ENCODE results near the gene RANBP1.
"Not testable (repeated sequence)": the region's sequence is repeated elsewhere in the genome, so short reads cannot be mapped to it uniquely, and the experiment has no call there.

The RANBP1 gene

DNA sequence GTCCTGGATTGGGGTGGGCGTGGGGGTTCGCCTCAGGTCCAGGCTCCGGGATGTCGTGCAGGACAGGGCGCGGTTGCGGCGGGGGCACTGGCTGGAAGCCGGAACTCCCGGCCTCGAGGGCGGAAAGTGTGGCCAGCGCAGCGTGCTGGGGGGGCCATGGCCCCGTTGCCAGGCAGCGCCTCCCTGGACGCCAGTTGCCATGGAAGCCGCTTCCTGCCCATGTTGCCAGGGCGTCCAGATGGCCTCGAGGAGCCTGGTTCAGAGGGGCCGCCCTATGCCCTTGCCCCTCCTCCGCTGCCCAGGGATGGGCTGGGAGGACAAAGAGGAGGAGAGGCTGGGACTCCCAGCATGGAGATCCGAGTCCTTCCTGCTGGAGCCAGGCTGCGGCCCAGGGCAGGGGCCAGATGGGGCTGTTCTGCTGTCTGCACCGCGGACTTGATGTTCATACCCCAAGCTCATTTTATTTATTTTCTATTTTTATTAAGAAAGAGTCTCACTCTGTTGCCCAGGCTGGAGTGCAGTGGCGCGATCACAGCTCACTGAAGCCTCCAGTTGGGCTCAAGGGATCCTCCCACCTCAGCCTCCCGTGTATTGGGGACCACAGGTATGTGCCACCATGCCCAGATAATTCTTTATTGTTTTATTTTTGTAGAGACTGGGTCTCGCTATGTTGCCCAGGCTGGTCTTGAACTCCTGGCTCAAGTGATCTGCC is 39.6 kb downstream of the RANBP1 start:
- DNase-seq: no peak

DNA sequence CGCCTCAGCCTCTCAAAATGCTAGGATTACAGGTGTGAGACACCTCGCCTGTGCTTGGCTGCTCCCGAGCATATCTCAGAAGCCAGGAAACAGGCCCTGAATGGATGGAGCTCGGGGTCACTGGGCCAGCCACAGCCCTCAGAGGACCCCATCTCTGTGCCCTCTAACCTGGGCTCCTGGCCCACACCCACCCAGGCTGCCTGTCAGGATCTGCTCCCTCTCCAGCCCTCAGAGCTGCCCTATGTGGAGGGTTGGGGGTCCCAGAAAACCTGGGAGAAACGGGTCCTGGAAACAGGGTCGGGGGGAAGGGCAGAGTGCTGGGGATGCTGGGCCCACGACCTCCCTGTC is 40.1 kb downstream of the RANBP1 start:
- DNase-seq: no peak

DNA sequence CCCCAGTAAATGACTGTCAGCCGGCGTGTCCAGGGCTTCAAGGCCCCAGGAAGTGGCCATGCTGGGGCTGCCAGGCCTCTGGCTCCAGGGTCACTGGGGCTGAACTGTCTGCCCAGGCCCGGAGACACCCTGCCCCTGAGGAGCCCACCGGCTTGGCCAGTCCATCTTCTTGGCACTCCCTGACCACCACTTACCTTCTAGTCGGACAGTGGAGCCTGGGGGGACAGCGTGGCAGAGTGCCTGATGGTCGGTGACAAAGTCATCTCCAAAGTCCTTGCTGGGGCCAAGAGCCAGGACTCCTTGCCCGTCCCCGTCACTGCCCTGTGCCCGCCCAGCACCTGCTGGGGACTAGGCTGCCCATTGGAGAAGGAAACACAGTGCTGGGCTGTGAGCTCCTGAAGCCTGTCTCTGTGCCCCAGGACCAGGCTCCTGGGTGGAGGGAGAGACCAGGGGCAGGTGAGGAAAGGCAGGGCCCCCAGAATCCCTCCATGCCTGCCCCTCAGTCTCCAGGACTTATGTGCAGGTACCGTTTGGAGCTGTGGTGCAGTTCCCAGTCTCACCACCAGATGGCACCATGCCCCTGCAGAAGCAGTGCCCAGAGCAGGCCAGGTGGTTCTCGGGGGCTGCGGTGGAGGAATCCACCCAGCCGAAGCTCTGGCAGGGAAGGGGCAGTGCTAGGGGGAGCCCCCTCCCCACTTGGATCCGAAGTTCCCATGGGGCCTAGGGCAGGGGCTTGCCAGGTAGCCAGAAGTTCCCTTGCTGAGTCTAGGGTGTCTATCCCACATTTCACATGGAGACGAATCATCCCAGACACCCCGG is 40.9 kb downstream of the RANBP1 start:
- peak; percentile 100 for DNase-seq

DNA sequence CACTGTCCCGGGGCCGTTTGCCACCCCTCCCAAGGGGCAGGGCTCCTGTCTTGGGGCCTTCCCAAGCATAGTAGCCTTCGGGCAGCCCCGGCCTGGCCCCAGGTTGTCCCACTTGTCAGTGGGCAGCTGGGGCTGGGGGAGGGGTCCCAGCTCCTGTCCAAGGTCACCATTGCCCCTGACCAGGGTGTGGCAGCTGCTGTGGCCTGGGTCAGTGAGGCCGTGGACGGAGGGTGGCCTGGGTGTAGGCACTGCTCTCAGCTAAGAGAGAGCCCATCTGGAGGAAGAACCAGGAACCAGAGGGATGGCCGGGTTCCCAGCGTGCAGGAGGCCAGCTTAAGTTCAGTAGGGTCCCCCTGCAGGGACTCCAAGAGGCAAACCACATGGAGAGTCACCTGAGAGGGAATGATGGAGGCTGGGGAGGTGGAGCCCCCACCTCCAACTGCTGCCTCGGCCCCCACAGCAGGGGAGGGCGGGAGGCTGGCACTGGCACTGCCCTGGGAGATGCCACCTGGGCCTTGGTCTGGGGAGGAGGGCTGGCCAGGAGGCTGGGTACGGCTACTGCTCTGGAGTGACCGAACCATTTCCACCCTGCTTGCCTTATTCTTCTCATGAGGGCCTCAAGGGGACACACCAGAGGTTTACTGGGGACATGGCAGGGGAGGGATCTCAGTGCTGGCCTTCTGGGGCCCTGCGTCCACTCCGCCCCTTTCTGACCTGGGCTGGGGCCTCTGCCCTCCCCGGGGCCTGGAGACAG is 41.7 kb downstream of the RANBP1 start:
- DNase-seq: no peak

DNA sequence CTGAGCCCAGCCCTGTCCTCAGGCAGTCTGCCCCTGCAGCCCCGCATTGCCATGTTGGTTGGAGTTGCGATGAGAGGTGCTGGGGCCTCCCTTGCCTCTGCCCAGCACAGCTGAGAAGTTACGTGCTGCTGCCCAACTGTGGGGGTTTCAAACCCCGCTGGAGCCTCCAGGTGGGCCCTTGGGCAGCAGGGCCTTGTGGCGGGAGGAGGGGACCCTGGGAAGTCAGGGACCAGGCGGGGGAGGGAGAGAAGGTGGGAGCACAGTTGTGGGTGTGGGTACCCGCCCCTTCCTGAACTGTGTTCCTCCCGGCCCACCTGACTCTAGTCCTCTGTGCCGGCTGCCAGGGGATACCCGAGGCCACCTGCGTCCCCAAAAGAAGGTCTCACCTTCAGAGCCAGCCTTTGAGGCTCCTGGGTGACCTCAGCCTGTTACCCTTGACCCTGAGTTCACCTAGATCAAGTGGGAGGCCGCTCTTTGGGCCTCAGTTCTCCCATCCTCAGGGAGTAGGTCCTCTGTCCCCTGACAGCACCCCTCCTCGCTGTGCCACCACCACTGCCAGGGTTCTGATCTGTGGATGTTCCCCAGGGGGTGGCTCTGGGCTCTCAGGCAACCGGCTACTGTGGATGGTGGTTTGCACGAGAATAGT is 42.6 kb downstream of the RANBP1 start:
- no peak for DNase-seq

DNA sequence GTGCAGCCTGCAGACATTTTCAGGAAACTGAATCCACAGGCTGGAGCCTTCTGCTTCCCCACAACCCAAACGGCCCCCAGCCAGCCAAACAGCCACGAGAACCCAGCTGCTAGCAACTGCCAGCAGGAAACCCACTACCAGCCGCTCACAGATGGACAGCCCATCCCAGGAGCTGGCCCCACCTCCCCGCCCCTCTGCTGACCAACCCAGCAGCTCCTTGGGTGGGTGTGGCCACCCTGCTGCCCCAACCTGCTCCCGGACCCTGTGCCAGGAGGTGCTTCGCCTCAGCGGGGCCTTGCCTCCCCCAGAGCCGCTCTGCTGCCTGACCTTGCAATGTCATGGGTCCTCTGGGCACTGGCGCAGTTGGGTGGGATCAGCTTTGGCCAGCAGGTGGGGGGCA is 43.2 kb downstream of the RANBP1 start:
- DNase-seq: no peak

DNA sequence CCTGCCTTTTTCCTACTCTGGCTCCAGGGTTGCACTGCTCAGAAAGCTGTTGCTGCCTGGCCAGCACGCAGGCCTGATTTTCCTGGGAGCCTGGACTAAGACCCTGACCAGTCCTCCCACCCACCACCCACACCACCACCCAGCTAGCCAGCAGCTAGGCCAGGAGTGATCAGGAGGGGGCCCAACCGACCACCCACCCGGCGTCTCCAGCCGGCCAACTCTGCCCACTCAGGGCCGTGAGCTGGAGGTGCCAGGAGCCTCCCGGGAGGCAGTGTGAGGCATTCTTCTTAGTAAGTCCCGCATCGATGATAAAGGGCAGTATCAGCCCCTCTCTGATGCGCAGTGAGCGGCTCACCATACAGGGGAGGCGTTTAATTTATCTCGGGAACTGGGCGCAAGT is 43.6 kb downstream of the RANBP1 start:
- not testable (repeated sequence) for DNase-seq

DNA sequence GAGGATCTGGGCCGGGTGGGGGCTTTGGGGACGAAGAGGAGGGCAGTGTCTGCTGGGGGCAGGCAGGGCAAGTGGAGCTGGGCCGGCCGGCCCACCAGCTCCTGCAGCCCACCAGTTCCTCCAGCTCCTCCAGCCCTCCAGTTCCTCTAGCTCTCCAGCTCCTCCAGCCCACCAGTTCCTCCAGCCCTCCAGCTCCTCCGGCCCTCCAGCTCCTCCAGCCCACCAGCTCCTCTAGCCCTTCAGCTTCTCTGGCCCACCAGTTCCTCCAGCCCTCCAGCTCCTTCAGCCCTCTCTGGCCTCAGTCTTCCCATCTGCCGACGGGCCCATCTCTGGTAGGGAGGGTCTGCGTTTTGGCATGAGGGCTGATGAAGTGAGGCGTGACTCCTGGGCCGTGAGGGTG is 44.1 kb downstream of the RANBP1 start:
- DNase-seq: no peak

DNA sequence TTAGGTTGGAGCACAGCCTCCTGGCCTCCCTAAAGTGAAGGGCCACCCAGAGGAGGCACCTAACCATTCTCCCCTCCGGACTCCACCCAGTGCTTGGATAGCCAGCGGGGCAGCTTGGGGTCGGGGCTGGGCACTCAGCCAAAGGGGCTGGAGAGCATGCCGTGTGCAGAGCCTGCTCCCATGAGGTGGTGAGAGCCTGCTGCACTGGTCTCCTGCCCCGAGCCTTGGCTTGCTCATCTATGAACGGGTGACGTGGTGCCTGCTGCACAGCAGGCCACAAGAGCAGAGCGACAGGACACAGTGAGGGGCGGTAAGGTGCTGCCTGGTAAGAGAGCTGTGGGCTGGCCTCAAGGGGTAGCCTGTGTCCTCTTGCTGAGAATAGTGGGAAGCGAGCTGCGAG is 49.0 kb downstream of the RANBP1 start:
- no peak for DNase-seq

DNA sequence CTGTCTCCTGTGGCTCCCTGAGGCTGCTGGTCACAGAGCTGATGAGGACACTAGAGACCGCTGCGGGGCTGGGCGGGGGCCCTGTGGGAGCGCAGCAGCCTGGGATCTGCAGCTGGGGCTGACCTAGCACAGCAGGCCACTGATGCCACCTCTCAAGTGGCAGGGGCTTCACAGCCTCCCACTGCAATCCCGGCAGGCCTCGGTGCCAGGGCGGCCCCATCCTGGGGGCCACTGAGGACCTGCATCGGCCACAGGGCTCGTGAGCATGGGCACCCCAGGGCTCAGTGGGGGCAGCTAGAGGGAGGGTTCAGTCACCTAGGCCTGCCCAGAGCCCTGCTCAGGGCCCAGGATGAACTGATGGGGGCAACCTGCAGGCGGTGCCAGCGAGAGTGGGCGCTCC is 49.5 kb downstream of the RANBP1 start:
- DNase-seq: no peak

DNA sequence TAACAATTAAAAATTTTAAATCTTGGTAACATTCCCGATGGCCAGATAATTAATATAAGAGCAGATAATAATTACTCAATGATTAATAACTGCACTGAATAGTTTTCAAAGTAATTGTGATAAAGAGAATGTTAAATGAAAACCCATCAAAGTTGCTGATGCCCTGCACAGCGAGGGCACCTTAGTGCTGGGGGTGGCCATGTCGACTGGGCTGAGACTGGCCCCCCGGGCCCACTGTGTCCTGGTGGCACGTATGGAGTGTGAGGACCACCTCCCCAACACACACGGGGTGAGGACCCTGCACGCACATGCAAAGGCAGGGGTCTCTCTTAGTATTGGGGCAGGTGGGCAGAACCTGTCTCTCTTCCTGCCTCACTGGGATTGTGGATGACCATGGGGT is 50.0 kb downstream of the RANBP1 start:
- no peak for DNase-seq

DNA sequence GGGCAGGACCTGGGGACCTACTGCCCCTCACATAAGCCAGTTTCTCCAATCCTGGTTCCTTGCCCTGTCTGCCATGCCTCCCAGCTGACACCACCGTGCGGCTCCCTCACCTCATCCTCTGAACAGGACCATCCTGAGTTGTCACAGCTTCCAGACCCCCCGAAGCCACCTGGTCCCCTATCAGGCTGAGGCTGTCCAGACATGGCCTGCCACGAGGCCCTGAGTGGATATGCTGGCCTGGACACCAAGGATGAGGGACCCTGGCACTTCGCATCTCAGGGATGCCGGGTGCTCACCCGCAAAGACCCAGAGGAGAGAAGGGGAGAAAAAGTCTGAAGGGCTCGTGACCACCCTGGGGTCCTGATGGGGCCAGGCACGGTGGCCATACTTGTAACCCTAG is 50.8 kb downstream of the RANBP1 start:
- no peak for DNase-seq

DNA sequence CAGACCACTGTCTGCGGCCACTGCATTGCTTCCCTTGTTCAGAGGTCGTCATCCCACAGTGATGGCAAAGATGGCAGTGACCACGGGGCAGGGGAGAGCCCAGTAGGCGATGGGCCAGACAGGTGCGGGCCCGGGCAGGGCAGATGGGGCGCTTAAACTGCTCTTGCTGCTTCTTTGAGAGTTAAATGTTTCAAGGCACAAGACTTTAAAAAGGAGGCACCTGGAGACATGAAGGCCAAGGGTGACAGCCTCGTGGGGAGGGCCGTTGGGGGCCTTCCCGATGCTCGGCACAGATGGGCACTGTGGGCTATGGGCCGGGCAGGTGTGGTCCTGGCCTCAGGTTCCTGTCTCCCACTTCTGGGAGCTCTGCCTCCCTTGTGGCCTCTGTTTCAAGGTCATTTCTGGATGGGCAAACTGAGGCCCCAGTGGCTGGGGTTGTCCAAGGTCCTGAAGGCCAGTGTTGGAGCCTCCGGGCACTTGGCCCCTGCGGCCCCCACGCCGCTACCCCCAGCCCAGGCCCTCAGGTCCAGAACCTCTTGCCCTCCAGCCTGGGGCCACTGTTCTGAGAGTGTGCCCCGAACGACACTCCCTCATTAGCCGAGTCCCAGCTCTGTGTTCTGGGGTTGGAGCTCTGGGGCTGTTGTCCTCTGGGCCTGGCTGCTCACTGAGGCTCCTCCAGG is 51.9 kb downstream of the RANBP1 start:
- no peak for DNase-seq

DNA sequence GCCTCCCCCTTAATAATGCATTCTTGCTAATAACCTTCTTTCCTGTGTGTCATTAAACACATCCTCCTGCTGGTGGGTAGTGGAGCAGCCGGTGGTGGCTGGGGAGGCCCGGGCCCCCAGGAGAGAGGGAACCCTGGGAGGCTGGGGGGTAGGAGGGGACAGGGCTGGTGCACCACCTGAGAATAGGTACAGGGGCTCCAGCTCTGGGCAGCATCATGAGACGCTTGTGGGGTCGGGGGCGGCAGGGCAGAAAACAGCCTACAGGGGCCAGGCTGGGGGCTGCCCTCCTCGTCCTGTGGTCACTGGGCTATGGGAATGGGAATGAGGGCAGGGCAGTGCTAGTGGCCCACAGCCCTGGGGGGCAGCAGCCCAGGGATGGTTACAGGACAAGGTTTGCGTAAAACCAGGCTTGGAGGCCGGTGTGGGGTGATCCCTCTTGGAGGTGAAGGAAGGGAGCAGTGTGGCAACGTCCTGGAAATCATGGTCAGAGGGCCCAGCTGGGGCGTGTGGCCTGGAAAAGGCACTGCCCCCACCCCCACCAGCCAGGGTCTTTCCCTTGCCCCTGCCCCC is 53.4 kb downstream of the RANBP1 start:
- no peak for DNase-seq

DNA sequence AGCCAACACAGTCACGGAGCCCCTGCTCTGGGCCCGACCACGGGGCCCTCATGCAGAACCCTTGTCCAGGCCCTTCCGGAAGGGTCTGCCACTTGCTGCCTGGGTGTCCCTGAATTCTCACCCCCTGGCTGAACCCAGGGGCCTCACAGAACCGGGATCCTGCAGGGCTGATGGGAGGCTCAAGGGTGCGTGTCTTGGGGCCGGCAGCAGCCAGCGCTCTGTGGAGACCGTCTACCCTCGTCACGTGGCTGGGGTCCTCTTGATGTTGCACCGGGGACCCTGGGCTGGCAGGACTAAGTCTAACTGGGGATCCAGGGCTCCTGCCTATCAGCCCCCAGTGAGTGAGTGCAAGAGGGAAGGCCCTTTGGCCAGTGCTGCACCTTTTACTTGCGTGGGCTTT is 54.3 kb downstream of the RANBP1 start:
- DNase-seq: no peak

DNA sequence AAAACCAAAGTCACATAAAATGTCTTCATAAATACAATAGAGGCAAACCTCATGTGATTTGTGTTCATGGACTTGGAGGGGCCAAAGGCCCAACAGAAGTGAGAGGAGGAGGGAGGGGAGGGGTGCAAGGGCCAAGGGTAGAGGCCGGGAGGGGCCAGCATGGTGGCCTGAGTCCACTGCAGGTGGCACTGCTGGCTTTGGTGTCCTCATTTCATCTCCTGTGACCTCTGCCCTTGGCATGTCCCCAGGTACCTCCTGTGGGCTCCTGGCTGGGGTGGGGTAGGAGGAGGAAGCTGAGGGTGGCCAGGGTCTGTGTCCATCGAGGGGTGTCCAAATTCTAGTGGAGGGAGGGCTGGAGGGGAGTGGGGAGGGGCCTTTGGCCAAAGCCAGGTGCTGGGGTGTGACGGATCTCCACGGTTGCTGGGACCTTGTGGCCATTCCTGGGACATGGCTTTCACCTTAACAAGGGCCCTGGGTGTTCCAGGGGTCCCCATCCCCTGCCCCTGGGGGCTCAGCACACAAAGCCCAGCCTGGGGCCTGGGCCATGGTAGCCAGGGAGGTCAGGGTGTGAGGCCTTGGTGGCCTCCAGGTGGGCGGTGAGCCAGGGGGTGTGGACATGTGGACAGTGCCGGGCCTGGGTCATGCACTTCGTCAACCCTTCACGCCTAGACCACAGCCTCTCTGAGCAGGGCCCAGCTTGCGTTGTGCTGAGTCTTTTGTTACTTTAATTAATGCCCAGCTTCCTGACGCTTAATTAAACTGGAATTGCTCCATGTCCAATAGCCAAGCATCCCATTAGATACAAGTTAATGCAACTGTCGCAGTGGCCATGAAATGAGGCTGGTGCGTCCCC is 55.6 kb downstream of the RANBP1 start:
- no peak for DNase-seq

DNA sequence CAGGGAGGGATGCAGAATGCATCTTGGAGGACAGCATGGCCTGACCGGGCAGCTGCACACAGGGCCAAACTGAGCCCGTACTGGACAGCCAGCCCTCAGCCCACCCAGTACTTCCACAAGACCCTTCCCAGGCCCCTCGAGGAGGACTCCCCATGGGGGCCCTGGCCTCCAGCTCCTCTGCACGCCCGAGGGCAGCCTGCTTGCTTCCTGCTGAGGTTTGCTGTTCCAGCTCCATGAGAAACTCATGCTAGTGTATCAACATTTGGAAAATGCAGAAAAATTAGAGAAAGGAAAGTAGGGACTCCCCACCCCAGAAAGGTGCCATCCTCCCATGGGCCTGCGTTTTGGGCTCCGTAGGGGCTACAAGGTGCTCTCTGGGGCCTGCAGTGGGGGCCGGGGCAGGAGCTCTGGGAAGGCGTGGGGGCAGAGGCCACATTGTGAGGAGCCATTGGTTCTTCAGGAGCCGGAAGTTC is 56.3 kb downstream of the RANBP1 start:
- no peak for DNase-seq

DNA sequence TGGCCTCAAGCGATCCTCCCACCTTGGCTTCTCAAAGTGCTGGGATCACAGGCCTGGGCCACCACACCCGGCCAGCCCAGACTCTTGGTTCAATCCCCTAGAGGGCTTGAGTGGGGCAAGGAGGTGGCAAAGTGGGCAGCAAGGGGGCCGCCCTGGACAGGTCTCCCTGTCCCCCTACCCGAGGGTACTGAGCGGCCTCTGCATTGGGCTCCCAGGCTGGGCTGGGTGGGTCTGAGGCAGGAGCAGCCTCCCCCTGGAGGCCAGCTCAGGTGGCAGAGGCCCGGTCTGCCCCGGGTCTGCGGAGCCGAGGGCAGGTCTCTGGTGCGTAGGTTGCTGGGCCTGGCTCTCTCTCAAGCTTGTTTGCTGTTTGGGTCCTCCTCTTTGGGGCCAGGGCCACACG is 57.3 kb downstream of the RANBP1 start:
- DNase-seq: no peak

DNA sequence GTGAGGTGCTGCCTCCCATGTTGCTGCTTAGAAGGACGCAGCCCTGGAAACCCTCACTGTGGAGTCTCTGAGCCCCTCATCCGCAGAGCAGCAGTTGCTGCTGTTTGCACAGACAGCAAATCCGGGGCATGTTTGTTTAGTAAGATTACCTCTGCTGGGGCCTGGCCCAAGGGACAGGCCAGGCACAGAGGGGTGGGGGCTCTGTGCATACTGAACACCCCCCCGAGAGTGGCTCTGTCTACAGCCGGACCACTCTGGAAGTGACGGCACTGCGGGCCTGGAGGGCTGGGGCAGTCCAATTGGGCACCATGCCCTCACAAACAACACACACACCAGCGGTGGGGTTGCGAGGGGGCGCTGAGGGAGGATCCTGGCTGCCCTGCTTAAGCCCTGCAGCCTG is 57.9 kb downstream of the RANBP1 start:
- no peak for DNase-seq

DNA sequence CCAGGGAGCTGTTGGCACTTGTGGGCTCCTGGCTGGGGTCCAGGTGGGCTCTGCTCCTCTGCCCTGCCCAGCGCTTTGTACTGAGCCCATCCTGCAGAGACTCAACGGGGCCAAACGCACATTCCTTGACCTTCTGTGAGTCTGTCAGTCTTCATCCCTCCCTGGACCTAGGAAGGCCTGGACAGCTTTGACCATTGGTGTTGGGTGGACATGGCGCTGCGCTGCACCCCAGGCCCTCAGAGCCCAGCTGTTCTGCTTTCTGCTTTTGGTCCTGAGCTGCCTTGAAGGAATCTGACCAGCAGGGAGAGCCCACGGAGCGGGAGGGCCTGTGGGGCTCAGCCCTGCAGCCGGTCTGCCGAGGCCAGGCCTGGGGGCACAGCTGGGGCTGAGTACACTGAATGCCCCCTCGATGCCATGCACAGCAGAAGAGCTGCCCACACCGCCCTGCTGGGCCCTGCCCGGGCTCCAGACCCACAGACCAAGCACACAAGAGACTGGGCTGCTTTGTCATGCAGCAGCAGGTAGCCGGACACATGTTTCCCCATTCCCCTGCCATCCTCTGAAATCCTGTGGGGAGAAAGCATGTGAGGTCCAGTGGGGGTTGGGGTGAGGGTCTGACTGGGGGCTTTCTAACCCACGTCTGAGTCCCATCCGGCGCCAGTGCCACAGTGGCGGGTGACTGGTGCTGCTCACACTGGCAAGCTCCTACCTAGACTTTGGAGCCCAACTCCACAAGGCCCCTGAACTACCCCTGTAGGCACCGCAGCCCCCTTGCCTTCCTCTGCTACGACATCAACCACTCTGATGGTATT is 59.1 kb downstream of the RANBP1 start:
- DNase-seq: no peak

DNA sequence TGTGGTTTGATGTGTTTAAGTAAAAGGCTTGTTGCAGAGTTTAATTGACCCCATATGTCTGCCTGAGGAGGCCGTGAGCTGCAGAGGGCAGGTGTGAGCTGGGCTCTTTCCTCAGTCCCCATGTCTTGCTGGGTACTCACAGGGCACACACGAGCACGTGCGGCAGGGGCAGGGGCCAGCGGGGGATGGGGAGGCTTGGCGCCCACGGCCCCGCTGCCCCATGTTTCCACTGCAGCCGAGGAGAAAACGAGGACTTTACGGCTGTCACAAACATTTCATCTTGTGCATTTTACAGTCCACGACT is 59.6 kb downstream of the RANBP1 start:
- DNase-seq: no peak

Data from activated CD8-positive, alpha-beta memory T cell treated with anti-CD3 and anti-CD28 coated beads, Interleukin-2, amount 50 U/mL, for 48 hours (primary cell).